ENCODE measurements around the gene BMAL1. TPM values are rescaled to one million over a fixed set of nuclear protein-coding genes. Genes with fewer than 3 reads are reported as not detected.

Gene BMAL1
- polyA plus RNA-seq, 4 donors, result 10.6 to 13.7 (median 11.5) TPM

GRCh38 chr11:13260963-13261588 is 16.5 kb upstream of the BMAL1 start:
- no peak for DNase-seq (ENCODE audit: low read depth in 4 of 4, low spot score in 3 of 4)

DNA sequence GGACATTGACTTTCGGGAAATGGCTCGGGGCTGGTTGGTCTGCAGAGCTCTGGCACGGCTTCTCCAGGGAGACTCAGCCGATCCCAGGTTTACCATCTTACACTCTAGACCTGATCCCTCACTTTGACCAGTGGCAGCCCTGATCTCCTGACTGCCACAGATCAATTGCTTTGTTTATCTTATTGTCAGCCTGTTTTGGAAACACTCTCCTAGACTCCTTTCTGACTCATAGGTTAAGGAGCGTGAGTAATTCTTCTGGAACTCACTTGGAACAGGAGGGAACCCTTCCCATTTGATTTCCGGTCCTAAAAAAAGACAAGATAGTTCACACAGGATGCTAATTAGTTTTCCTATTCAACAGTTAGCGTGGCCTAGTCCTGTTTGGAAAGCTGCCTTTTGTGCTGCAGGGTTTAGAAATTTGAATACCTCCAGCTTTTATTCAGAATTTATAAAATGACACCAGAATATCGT is 16.0 kb upstream of the BMAL1 start:
- DNase-seq (ENCODE audit: low read depth in 4 of 4, low spot score in 3 of 4), result no peak

- no peak for DNase-seq (ENCODE audit: low read depth in 4 of 4, low spot score in 3 of 4)
Measured at GRCh38 chr11:13262096-13262495, 15.5 kb upstream of the BMAL1 start.

DNA sequence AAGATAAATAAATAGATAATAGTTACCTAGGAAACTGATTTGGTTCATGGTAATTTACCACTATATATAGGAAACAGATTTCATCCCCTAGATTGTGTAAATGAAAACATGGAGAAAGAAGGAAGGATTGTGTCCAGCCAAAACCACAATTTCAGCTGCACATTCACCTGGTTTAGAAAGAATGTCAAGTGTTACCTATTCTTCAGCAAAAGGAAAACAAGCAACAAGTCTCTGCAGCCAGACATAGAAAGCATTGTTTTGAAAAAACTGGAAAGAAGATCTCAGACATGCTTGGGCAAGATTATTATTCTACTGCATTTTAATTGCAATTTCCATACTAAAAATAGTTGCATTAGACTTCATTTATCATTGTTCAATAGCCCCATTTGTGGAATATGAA is 8.8 kb upstream of the BMAL1 start:
- no peak for DNase-seq (ENCODE audit: low read depth in 4 of 4, low spot score in 3 of 4)

DNA sequence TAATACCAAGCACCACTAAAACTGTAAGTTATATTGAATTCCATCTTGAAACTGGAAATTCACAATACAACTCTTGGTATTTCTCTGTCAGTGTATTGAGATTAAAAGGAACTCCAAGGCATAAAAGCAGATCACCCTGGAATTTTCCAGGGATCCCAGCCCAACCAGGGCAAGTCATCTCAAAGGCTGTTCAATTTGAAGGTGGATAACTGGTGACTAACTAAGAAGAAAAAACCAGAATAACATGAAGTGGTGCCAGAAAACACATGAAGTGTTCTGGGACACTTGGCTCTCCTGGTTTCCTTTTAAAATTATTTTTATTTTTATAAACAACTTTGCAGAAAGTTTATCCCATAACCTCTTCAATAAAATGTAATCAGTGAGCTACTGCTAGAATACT is 7.8 kb upstream of the BMAL1 start:
- DNase-seq (ENCODE audit: low read depth in 4 of 4, low spot score in 3 of 4), result no peak

- no peak for DNase-seq (ENCODE audit: low read depth in 4 of 4, low spot score in 3 of 4)
Measured at GRCh38 chr11:13271060-13271693, 6.4 kb upstream of the BMAL1 start.

- DNase-seq (ENCODE audit: low read depth in 4 of 4, low spot score in 3 of 4), result no peak
Measured at GRCh38 chr11:13276454-13276831, 1.1 kb upstream of the BMAL1 start.

DNA sequence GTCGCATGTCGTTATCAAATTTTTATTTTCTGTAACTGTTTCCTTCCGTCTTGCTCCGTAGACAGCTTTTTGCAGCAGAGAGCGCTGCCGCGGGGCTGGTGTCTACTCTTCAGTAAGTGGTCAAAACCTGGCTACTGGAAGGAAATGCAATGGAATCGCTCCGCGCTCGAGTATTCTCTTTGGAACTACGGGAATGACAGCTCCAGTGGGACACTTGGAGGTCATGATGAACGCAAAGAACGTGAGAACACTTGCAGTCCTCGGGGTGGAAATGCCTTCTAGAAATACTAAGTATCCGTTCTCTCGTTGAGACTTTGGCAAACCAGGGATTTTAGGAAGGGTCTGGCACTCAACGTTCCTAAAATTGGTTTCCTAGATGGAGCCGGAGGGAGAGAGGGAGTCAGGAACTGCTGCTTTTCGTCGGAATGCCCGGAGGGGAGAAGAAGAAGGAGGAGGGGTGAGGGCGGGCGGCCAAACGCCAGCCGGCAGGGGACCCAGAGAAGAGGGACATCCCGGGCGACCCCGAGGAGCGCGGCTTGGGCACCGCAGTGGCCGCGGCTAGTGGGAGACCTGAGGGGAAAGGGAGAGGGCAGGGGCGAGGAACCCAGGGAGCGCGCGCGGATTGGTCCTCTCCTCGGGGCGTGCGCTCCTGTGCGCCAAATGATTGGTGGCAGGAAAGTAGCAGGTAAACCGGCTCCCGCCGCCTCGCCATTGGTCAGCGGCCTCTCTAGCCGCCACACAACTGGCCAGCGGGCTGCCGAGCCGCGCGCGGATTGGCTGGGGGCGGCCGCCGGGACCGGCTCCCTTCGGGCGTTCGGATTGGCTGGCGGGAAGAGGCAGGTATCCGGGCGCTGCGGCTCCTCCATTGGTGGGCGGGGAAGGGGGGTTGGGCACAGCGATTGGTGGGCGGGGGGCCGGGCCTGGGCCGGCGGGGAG is 490 bp upstream of the BMAL1 start:
- peak; percentile 84 to 94 (median 93) for DNase-seq (ENCODE audit: low read depth in 4 of 4, low spot score in 3 of 4)

GRCh38 chr11:13278609-13279486 is 1.3 kb downstream of the BMAL1 start:
- DNase-seq (ENCODE audit: low read depth in 4 of 4, low spot score in 3 of 4), result no peak

DNA sequence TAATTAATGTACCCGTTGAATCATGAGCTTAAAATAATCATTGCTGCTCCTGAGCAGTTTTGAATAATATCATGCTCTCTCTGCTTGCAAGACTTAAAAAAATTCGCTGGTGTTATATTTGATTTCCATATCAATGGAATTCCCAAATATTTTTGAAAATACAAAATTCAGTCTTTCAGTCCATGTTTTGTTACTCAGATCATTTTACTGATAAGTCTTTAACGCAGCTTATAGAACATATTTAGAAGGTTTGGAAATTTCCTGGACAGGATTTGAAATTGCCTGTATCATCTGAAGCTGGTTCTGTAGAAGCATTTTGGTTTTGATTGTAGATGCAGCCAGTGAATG is 1.9 kb downstream of the BMAL1 start:
- DNase-seq (ENCODE audit: low read depth in 4 of 4, low spot score in 3 of 4), result no peak

DNA sequence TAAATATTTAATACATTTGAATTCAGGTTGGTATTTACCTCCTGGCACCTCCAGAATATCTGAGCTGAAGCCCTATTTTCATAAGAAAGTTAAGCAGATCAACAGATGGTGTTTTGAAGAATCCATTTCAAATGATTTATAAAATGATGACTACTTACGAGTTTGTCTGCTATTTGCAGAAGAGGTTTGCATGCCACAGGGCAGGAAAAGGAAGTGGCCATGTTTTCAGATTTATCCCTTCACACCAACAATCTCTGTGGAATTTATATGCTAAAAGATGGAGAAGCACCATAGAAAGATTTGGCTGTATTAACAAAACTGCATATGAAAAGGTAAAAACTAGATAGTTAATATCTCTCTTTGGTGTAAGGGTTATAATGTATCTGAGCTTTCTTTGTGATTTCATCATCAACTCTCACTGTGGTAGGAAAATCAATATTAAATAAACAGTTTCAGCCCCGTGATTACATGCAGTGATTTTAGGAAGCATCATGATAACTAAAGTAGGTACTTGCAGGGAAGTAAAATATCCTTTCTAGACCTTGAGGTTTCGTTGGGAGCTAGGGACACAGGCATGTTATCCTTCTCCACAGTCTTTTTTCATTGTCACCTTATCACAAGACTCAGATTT is 2.6 kb downstream of the BMAL1 start:
- DNase-seq (ENCODE audit: low read depth in 4 of 4, low spot score in 3 of 4), result no peak

DNA sequence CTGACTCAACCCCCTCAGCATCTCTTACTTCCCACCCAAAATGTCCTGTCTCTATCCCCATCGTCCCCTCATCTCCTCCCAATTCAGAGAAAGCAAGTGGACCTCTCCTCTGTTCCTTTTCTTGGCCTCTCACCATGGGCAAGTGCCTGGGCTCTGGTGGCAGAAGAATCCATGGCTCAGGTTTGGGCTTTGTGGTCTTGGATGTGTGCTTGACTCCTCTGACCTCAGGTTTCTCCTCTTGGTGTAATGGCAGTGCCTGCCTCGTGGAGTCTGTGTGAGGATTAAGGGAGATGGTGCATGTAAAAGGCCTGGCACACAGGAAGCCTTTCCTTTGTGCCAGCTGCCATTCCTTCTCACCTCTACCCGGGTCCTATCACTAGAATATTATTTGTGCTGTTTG is 3.2 kb downstream of the BMAL1 start:
- DNase-seq (ENCODE audit: low read depth in 4 of 4, low spot score in 3 of 4), result no peak

DNA sequence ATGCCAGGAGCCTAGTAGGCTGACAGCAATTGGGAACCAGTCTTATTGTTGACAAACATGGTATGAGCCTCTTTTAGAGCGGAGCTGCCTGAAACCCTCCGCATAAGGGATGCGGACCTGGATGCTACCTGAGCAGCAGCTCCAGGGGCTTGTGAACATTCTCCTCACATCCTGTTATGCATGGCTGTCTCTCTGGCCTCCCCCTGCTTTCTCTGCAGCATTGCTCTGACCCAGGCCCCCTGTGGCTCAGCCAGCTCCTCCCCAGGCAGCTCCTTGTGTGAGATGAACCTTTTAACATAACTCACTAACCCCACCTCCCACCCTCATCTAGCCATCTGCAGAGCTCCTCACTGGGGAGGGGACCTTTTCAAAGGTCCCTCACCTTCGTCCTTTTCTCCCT is 6.0 kb downstream of the BMAL1 start:
- DNase-seq (ENCODE audit: low read depth in 4 of 4, low spot score in 3 of 4), result no peak

DNA sequence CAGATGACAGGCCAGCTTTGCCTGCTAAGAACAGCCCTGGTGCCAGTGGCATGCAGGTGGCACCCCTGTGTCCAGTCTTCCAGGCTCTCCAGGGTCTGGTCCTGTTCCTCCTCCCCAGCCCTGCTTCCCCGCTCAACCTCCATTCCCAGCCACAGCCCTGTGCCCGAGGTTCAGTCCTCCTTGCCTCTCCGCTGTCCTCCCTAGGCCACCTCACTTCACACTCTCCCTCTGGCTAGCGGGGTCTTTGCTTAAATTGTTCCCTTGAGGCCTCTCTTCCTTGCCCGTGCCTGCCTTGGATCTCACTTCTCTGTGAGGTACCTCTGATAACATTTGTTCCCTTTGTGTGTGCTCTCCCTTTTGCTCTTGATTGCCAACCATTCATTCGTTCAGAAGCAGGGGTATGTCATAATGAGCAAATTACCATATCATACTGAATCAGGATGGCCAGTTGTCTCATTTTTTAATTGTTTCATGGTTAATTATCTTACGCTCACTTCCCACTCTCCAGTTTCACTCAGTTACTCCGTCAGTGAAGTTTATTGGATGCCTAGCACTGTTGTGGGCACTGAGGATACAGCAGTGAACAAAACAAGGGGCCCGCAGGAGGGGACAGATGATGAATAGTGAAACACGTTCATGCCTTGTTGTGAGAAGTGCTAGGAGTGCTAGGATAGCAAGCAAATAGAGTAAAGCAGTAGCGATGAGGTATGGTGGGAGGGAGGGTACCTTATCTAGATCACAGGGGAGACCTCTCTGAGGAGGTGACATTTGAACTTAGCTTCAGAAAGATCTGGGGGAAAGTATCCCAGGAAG is 7.4 kb downstream of the BMAL1 start:
- DNase-seq (ENCODE audit: low read depth in 4 of 4, low spot score in 3 of 4), result no peak

DNA sequence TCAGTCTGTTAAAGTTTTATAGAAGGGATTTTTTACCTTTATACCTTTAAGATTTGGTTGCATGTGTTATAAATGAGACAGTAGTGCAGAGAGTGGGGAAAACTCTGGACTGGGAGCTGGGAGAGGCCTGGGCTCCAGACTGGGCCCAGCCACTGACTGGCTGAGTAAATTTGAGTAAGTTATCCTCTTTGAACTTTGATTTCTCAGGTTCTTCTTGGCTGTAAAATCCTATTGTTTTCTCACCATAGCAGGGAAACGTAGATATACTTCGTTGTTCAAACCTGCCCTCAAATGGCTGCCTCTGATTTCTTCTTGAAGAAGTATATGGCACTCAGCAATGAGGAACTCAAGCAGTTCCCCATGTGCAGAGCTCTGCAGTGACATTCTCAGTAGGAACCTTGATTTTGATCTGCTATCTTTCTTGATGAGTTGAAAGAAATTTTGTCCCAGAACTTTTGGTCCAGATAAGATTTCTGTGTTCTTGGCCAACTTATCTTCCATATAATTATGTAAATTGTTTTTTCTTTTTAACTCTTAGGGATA is 8.8 kb downstream of the BMAL1 start:
- DNase-seq (ENCODE audit: low read depth in 4 of 4, low spot score in 3 of 4), result no peak

GRCh38 chr11:13287036-13287435 is 9.4 kb downstream of the BMAL1 start:
- no peak for DNase-seq (ENCODE audit: low read depth in 4 of 4, low spot score in 3 of 4)

GRCh38 chr11:13287681-13288080 is 10.1 kb downstream of the BMAL1 start:
- DNase-seq (ENCODE audit: low read depth in 4 of 4, low spot score in 3 of 4), result no peak

- no peak for DNase-seq (ENCODE audit: low read depth in 4 of 4, low spot score in 3 of 4)
Measured at GRCh38 chr11:13288375-13289029, 10.9 kb downstream of the BMAL1 start.

DNA sequence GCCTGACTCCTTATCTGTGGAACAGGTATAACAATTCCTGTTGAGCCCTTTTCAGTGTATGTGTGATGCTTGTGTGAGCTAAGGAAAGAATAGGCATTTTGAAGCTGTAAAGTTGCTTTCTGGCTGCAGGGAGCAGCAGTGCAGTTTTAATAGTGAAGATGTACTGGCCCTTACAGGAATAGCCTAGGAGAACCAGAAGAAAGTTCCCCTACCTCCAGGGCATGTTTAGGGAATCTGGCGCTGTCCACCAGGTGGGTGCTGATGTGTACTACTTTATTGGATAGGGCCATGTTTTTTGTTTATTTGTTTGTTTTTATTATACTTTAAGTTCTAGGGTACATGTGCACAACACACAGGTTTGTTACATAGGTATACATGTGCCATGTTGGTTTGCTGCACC is 11.5 kb downstream of the BMAL1 start:
- DNase-seq (ENCODE audit: low read depth in 4 of 4, low spot score in 3 of 4), result no peak

Measured in left renal pelvis (tissue), 4 donors.